ENCODE results near the gene FBXO39.
"Not testable (repeated sequence)": the region's sequence is repeated elsewhere in the genome, so short reads cannot be mapped to it uniquely, and the experiment has no call there.

The FBXO39 gene

GRCh38 chr17:6800422-6801027 lies 24.5 kb downstream of the FBXO39 start:
- Histone ChIP-seq H3K4me1 (ENCODE audit: insufficient read depth, low read length) (peaks cover 5% of the 10 kb centered on the region; the same call in 1 of the 2 replicates), H3K9me3 (ENCODE audit: control insufficient read depth, insufficient read depth, low read length) (no peaks in the 10 kb centered on the region), H3K36me3 (ENCODE audit: insufficient read depth, low read length) (no peaks in the 10 kb centered on the region), H3K9ac (ENCODE audit: low read depth, low read length) (no peak overlapping the region)

- Histone ChIP-seq H3K9me3 (ENCODE audit: control insufficient read depth, insufficient read depth, low read length) (no peaks in the 10 kb centered on the region; the same call in 1 of the 2 replicates), H3K36me3 (ENCODE audit: insufficient read depth, low read length) (no peaks in the 10 kb centered on the region), H3K4me1 (ENCODE audit: insufficient read depth, low read length) (no peaks in the 10 kb centered on the region), H3K9ac (ENCODE audit: low read depth, low read length) (no peak overlapping the region)
Measured at GRCh38 chr17:6811510-6811909, 35.5 kb downstream of the FBXO39 start.

- Histone ChIP-seq H3K36me3 (ENCODE audit: insufficient read depth, low read length) (no peaks in the 10 kb centered on the region), H3K9ac (ENCODE audit: low read depth, low read length) (no peak overlapping the region), H3K9me3 (ENCODE audit: control insufficient read depth, insufficient read depth, low read length) (no peaks in the 10 kb centered on the region; the same call in 1 of the 2 replicates), H3K4me1 (ENCODE audit: insufficient read depth, low read length) (no peaks in the 10 kb centered on the region)
Measured at GRCh38 chr17:6812295-6812694, 36.3 kb downstream of the FBXO39 start.

GRCh38 chr17:6815775-6816174 lies 39.8 kb downstream of the FBXO39 start:
- Histone ChIP-seq H3K9ac (ENCODE audit: low read depth, low read length) (no peak overlapping the region), H3K9me3 (ENCODE audit: control insufficient read depth, insufficient read depth, low read length) (no peaks in the 10 kb centered on the region; the same call in 1 of the 2 replicates), H3K4me1 (ENCODE audit: insufficient read depth, low read length) (no peaks in the 10 kb centered on the region), H3K36me3 (ENCODE audit: insufficient read depth, low read length) (no peaks in the 10 kb centered on the region)

- H3K36me3 ChIP-seq (ENCODE audit: insufficient read depth, low read length); H3K9me3 ChIP-seq (ENCODE audit: control insufficient read depth, insufficient read depth, low read length); H3K4me1 ChIP-seq (ENCODE audit: insufficient read depth, low read length); H3K9ac ChIP-seq (ENCODE audit: low read depth, low read length): not testable (repeated sequence)
Measured at GRCh38 chr17:6816368-6816767, 40.4 kb downstream of the FBXO39 start.

GRCh38 chr17:6818938-6819337 lies 42.9 kb downstream of the FBXO39 start:
- Histone ChIP-seq H3K9ac (ENCODE audit: low read depth, low read length) (no peak overlapping the region), H3K4me1 (ENCODE audit: insufficient read depth, low read length) (no peaks in the 10 kb centered on the region), H3K36me3 (ENCODE audit: insufficient read depth, low read length) (no peaks in the 10 kb centered on the region), H3K9me3 (ENCODE audit: control insufficient read depth, insufficient read depth, low read length) (no peaks in the 10 kb centered on the region)

GRCh38 chr17:6823011-6823442 lies 47.0 kb downstream of the FBXO39 start:
- no peaks in the 10 kb centered on the region for H3K4me1 ChIP-seq (ENCODE audit: insufficient read depth, low read length)
- no peaks in the 10 kb centered on the region for H3K9me3 ChIP-seq (ENCODE audit: control insufficient read depth, insufficient read depth, low read length)
- H3K9ac ChIP-seq (ENCODE audit: low read depth, low read length), result no peak overlapping the region
- H3K36me3 ChIP-seq (ENCODE audit: insufficient read depth, low read length), result no peaks in the 10 kb centered on the region

GRCh38 chr17:6830383-6830986 lies 54.5 kb downstream of the FBXO39 start:
- Histone ChIP-seq H3K9me3 (ENCODE audit: control insufficient read depth, insufficient read depth, low read length) (no peaks in the 10 kb centered on the region), H3K36me3 (ENCODE audit: insufficient read depth, low read length) (no peaks in the 10 kb centered on the region), H3K4me1 (ENCODE audit: insufficient read depth, low read length) (no peaks in the 10 kb centered on the region; the same call in 1 of the 2 replicates), H3K9ac (ENCODE audit: low read depth, low read length) (no peak overlapping the region)

- peak within 1 kb of the TSS; percentile 59; the same call in 1 of the 2 replicates for H3K9ac ChIP-seq (ENCODE audit: low read depth, low read length)
- H3K36me3 ChIP-seq (ENCODE audit: insufficient read depth, low read length), result no peaks in the 10 kb centered on the region
- H3K9me3 ChIP-seq (ENCODE audit: control insufficient read depth, insufficient read depth, low read length), result no peaks in the 10 kb centered on the region
- no peaks in the 10 kb centered on the region; the same call in 1 of the 2 replicates for H3K4me1 ChIP-seq (ENCODE audit: insufficient read depth, low read length)
Measured at GRCh38 chr17:6831661-6832263, 55.7 kb downstream of the FBXO39 start, which contains the start of gene TEKT1. TSS of gene TEKT1 (minus strand) at chr17:6831729. CDS start at chr17:6830376, 1,353 bp downstream.
